NCI-H446 treated with DMSO at 0.1 percent for 48 hours (cell line): ENCODE data around the gene LILRA1.
"Not testable (repeated sequence)": the region's sequence is repeated elsewhere in the genome, so short reads cannot be mapped to it uniquely, and the experiment has no call there.

Experiments
- DNase-seq: peaks from one replicate; lab custom pipeline; 2025; lab: John Stamatoyannopoulos, UW

The LILRA1 gene

GRCh38 chr19:54624934-54625730, 31.7 kb downstream of the LILRA1 start:
- DNase-seq: not testable (repeated sequence)

GRCh38 chr19:54626757-54627156, 33.3 kb downstream of the LILRA1 start:
- DNase-seq: no peak

GRCh38 chr19:54627912-54628311, 34.5 kb downstream of the LILRA1 start:
- DNase-seq: not testable (repeated sequence)

GRCh38 chr19:54630262-54630661, 36.8 kb downstream of the LILRA1 start, which contains the start of gene LILRB1:
TSS of gene LILRB1 (plus strand) at chr19:54630484. CDS start at chr19:54631074, 590 bp downstream.
- not testable (repeated sequence) for DNase-seq

- no peak for DNase-seq
Observed at GRCh38 chr19:54630782-54631181, 37.4 kb downstream of the LILRA1 start.

GRCh38 chr19:54631489-54632337, 38.3 kb downstream of the LILRA1 start:
- not testable (repeated sequence) for DNase-seq

- not testable (repeated sequence) for DNase-seq
Observed at GRCh38 chr19:54632517-54632916, 39.1 kb downstream of the LILRA1 start.

GRCh38 chr19:54633401-54633800, 40.0 kb downstream of the LILRA1 start:
- no peak for DNase-seq

GRCh38 chr19:54636081-54636480, 42.6 kb downstream of the LILRA1 start:
- DNase-seq: not testable (repeated sequence)

- DNase-seq: no peak
Observed at GRCh38 chr19:54638683-54639082, 45.3 kb downstream of the LILRA1 start.

- DNase-seq: not testable (repeated sequence)
Observed at GRCh38 chr19:54642953-54643352, 49.5 kb downstream of the LILRA1 start.

- not testable (repeated sequence) for DNase-seq
Observed at GRCh38 chr19:54643583-54643982, 50.2 kb downstream of the LILRA1 start.

- no peak for DNase-seq
Observed at GRCh38 chr19:54644056-54644455, 50.6 kb downstream of the LILRA1 start.

GRCh38 chr19:54646331-54646841, 53.0 kb downstream of the LILRA1 start:
- no peak for DNase-seq

- DNase-seq: no peak
Observed at GRCh38 chr19:54648129-54648528, 54.7 kb downstream of the LILRA1 start.

GRCh38 chr19:54650108-54650655, 56.8 kb downstream of the LILRA1 start:
- DNase-seq: no peak
